NCI-H1417 (cell line): ENCODE measurements around the gene TMEM30B.

Experiments used
- DNase-seq, 3 experiments: peaks; one replicate each; lab custom pipeline; 2025; lab: John Stamatoyannopoulos, UW

TMEM30B gene

GRCh38 chr14:61300209-61300608 lies 19.1 kb upstream of the TMEM30B start:
- DNase-seq: no peak

DNA sequence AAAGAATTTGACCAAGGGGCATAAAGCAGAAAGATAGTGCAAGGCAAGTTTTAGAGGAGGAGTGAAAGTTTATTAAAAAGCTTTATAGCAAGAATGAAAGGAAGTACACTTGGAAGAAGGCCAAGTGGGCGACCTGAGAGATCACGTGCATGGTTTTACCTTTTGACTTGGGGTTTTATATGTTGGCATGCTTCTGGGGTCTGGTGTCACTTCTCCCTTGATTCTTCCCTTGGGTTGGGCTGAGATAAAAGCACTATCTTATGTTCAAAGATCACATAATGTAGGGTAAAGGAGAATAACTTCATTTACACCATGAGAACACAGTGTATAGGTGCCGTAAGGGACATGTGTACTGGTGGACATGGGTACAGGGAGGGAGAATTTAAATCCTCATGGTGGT lies 17.7 kb upstream of the TMEM30B start:
- DNase-seq: no peak

DNA sequence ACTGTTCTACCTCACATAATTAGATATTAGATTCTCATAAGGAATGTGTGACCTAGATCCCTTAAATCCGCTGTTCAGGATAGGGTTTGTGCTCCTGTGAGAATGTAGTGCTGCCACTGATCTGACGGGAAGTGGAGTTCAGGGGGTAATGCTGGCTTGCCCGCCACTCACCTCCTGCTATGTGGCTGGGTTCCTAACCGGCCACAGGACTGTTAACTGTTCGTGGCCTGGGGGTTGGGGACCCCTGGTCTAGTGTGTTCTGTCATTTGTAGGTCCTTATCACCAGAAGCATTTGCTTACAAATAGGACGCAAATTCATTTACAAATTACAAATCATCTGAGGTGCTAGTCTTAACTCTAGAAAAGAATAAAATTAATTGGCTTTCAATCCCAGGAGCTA lies 16.4 kb upstream of the TMEM30B start:
- no peak for DNase-seq

DNA sequence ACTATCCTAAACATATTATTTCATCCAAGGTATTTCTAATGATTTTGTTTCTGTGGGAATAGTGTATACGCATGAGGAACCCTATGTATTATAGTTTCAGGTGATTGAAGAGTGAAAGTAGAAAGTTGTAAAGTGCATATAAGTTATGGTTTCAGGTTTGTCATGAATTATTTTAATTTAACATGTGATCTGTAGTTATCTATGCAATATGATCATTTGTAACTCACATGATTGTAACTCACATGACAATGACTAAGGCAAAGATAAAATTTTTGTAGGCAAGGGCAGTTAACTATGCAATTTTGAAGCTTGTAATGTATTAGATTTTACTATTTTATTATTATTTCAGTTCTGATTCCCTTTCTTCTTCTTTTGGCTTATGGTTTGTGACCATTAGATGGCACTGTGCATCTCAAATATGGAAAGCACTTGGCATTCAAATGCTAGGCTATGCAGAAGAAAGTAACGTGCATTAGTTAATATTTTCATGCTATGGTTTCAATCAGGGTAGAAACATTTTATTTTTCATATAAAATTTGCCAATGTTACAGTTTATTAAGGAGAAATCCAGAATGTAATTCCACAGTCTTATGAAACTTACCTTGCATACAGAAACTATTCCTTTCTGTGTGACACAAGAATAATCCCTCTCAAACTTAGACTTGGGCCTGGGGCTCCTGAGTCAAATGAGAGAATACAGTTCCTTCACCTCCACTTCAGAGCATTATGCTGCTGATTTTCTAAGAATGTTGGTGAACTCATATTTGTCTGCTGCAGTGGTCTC lies 15.8 kb upstream of the TMEM30B start:
- peak; percentile 14 to 74 (median 48) for DNase-seq

- DNase-seq: no peak
Measured at GRCh38 chr14:61296151-61296550, 15.0 kb upstream of the TMEM30B start.

GRCh38 chr14:61290701-61291100 lies 9.6 kb upstream of the TMEM30B start:
- no peak for DNase-seq

DNA sequence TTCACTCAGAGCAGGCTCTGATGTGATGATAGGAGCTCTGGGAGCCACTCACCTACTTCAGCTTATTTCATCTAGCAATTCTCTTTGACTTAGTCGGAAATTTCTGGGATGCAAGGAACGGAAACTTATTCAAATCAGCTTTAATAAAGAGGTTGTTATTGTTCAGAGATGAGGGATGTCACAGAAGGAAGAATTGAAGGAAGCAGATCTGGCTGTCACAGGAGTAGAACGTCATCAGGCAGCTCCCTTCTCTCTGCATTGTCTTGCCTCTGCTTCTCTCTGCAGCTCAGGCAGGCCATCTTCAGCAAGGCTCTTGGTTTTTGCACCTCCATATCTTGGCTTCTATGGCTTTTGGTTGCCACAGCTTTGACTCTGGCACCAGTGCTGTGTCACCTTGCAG lies 7.6 kb upstream of the TMEM30B start:
- DNase-seq: no peak

DNA sequence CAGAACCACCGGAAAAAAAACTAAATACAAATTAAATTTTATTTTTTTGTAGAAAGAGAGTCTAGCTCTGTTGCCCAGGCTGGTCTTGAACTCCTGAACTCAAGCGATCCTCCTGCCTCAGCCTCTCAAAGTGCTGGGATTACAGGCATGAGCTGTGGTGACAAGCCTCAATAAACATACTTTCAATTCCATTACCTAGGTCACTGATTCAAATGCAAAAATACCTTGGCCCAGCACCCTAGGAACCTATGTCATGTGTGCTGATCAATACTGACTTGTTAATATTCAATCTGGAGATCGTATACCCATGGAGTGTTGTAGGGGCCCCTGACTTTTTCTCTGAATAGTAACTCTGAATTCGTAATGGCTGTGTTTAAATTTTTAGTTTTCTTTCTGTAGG lies 7.1 kb upstream of the TMEM30B start:
- no peak for DNase-seq

- no peak for DNase-seq
Measured at GRCh38 chr14:61287196-61287595, 6.1 kb upstream of the TMEM30B start.

DNA sequence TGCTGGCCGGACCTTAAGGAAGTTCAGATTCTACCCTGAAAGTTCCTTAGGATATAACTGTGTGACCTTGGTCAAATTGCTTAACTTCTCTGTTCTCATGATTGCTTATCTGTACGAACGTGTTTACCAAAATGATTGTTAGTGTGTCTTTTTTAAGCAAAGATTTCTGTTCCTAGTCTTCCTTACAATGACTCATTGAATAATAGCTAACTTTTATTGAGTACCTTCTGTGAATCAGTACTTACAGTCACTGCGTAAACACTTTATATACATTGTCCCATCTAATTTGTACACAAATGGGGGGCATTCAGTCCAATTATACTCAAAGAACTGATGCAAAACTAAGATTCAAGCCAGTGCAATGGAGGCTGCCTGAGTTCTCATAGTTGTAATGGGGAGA lies 4.2 kb upstream of the TMEM30B start:
- DNase-seq: no peak

GRCh38 chr14:61284001-61284400 lies 2.9 kb upstream of the TMEM30B start:
- DNase-seq: no peak

- no peak for DNase-seq
Measured at GRCh38 chr14:61282746-61283145, 1.6 kb upstream of the TMEM30B start.

DNA sequence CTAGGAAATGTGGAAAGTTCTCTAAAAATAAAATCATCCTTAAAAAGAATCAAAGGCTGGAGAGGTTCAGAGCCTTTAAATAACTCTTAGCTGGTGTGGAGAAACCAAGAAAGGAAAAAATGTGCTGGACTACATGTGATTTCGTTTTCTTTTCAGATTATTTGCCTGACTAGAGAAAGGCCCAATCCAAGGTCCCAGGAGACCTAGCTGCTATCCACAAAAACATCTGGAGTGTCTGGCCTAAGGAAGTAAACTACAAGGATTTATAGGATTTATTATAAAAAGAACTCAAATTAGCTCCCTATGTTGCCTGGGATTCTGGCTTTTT lies 774 bp upstream of the TMEM30B start:
- DNase-seq: peak in 1 of 3 experiments; percentile 40

DNA sequence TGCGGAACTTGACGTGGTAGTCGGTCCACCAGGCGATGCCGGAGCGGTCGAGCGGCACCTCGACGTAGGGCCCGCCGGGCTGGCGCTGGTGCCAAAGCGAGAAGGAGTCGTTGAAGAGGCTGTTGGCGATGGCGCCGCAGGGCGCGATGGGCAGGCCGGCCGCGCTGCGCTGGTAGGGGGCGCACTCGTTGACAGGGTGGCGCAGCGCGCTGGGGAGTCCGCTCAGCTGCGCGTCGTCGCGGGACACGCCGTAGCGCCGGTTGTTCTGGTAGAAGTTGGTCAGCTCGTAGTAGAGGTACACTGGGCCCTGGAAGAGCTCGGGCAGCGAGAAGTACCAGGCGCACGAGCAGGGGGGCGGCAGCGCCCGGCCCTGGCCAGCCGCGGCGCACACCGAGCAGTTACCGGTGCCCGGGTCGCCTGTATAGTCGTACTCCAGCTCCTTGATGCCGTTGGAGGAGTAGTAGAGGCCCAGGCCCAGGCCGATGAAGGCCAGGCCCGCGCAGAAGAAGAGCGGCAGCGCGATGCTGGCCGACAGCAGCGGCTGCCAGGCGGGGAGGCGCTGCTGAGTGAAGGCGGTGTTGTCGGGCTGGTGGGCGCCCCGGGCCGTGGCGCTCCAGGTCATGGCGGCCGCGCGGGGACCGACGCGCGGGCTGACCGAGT lies 482 bp downstream of the TMEM30B start:
- peak; percentile 77 to 93 (median 86) for DNase-seq

DNA sequence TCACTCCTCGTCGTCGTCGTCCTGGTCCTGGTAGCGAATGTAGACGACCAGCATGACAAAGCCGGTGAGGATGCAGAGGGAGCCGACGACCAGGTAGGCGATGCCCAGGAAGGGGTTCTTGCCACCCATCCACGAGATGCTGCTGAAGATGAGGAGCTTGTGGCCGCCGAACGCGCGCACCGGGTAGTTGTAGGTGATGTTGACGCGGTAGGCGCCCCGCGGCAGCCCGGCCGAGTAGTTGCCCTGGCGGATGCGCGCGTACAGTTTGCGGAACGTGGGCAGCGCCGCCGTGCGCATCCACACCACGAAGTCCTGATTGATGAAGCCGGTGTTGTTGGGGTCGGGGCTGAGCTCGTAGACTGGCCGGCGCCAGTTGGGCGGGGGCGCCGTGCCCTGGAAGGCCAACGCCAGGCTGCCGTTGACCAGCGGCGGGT lies 1.0 kb downstream of the TMEM30B start:
- peak in 1 of 3 experiments; percentile 63 for DNase-seq

DNA sequence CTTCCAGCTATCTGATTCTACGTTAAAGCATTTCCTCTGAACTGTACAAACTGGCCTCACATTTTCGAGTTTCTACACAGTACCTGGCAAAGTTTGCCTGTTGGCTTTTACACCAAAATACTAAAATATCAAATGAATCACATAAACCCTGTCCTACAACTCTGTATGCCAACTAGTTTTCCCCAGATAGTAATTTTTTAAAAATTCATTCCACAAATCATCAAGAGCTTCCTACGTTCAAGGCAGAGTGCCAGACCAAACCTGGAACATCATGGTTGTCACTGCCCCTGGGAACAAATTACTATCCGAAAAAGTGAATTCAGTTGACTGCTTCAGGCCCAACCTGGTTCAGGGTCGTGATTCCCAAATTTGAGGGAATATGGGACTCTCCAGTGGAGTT lies 2.1 kb downstream of the TMEM30B start:
- no peak for DNase-seq

DNA sequence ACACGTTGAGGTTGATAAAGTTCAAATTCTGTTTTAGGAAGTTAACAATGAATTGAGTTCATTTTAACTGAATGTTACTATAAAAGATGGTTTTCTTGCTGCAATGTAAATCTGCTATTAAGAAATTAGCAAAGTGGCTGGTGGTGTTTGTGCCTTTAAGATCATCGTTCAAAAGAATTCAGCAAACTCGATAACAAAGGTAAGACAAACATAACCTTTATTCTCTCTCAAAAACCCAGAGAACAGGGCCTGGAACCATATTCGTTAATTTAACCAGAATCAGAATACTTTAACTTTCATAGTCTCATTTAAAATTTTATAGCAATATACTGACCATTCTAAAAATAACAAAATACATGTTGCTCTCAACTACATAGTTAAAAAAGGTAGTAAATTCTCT lies 3.4 kb downstream of the TMEM30B start:
- DNase-seq: no peak

- DNase-seq: no peak
Measured at GRCh38 chr14:61277232-61277631, 3.9 kb downstream of the TMEM30B start.

DNA sequence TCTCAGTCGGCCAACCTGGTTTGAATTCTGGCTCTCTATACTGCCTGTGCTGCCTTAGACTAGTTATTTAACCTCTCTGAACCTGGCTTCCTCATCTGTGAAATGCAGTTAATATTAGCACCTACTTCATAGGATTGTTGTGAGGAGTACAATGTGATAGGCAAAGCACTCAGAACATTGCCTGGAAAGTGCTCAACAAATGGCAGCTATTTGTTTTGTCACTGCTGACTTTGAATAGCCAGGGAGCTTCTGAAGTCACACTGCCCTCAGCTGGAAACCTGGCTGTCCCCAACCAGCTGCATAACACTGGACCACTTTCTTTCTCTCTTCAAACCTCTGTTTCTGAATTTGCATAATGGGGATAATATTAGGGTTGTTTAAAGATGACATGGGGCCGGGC lies 9.6 kb downstream of the TMEM30B start:
- no peak for DNase-seq

GRCh38 chr14:61270714-61271113 lies 10.4 kb downstream of the TMEM30B start:
- DNase-seq: no peak

GRCh38 chr14:61269321-61270083 lies 11.6 kb downstream of the TMEM30B start:
- peak; percentile 77 to 95 (median 94) for DNase-seq

GRCh38 chr14:61268812-61269211 lies 12.3 kb downstream of the TMEM30B start:
- DNase-seq: no peak
